GM12874 (cell line): ENCODE data around the gene NQO2.

ENCODE experiments used
- TF ChIP-seq, protein P1 (sequence below): IDR thresholded peaks from 2 replicates; pipeline ENCODE4 v1.5.1; 2011; ENCODE audit warnings: low read depth, mild to moderate bottlenecking, control low read depth, low read length, moderate library complexity; ENCODE audit not compliant: insufficient read depth

The NQO2 gene

DNA sequence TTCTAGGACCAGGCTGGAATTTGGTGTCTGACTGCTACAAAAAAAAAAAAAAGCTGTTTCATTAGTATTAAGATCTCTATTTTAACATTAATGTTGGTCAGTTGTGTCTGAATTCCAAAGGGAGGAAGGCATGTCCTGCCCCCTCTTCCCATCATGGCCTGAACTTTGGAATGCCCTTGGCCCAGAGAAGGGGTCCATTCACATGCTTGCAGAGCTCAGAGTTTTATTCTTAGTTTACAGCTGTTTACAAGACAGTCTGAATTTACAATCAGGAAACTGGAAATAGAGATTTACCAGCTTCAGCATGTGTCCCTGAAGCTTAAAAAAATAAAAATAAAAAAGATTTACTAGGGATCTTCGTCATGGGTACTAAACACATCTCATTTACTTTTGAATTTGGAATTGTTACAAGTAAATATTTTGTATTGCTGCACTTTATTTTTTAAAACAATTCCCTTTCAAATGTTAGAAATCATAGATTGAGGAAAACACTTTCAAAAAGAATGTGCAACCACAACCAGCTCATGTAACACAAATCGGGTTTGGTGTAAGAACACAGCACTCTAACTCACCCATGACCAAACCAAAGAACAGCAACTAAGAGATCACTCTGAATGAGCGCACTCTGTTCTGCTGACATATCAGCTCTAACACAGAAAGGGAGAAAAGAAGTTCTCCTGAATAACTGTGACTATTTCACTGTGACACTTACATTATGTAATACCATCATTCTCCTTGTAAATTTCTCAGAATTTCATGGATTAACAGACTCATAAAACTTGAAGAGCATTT, 21.7 kb upstream of the NQO2 start:
- TF ChIP-seq, protein P1, sequence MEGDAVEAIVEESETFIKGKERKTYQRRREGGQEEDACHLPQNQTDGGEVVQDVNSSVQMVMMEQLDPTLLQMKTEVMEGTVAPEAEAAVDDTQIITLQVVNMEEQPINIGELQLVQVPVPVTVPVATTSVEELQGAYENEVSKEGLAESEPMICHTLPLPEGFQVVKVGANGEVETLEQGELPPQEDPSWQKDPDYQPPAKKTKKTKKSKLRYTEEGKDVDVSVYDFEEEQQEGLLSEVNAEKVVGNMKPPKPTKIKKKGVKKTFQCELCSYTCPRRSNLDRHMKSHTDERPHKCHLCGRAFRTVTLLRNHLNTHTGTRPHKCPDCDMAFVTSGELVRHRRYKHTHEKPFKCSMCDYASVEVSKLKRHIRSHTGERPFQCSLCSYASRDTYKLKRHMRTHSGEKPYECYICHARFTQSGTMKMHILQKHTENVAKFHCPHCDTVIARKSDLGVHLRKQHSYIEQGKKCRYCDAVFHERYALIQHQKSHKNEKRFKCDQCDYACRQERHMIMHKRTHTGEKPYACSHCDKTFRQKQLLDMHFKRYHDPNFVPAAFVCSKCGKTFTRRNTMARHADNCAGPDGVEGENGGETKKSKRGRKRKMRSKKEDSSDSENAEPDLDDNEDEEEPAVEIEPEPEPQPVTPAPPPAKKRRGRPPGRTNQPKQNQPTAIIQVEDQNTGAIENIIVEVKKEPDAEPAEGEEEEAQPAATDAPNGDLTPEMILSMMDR: no peak

DNA sequence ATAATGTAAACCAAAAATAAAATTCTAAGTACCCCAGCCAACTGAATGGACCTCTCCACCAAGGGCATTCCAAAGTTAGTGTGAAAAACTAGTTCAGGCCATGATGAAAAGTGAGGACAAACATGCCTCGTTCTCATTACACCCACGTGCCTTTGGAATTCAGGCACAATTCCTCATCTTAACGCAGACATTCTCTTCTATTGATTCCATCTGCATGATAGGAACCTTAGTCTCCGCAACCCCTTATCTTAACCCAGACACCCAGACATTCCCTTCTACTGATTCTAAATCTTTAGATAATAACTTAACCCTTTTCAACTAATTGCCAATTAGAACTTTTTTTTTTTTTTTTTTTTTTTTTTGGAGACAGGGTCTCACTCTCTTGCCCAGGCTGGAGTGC, 20.8 kb upstream of the NQO2 start:
- TF ChIP-seq, protein P1: no peak

DNA sequence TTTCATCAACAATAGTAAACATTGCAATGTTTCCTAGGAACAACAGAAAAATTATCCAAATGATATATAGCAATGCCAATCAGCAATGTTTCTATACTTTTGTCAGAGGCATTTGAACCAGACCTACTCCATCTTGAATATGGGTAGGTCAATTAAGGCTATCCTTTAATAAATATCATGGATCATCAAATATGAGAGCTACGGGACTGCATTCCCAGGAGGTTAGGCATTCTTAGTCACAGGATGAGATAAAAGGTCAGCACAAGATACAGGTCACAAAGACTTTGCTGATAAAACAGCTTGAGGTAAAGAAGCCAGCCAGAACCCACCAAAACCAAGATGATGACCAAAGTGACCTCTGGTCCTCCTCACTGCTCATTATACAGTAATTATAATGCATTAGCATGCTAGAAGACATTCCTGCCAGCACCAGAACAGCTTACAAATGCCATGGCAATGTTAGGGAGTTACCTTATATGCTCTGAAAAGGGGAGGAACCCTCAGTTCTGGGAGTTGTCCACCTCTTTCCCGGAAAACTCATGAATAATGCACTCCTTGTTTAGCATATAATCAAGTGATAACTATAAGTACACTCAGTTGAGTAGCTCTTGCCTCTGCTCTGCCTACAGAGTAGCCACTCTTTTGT, 19.8 kb upstream of the NQO2 start:
- TF ChIP-seq, protein P1: no peak

DNA sequence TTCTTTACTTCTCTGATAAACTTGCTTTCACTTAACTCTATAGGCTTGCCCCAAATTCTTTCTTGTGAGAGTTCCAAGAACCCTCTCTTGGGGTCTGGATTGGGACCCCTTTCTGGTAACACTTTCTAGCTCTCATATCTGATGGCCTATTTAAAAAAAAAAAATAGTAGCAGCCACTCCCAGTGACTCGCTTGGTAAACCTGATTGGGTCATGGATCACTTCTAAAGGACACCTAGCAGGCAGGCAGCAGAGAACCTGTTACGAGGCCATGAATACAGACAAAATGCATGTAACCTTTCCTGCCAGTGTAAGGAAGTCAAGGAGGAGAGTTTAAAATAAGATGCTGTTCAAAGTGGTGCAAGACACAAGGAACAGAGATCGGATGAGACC, 19.2 kb upstream of the NQO2 start:
- TF ChIP-seq, protein P1: no peak

DNA sequence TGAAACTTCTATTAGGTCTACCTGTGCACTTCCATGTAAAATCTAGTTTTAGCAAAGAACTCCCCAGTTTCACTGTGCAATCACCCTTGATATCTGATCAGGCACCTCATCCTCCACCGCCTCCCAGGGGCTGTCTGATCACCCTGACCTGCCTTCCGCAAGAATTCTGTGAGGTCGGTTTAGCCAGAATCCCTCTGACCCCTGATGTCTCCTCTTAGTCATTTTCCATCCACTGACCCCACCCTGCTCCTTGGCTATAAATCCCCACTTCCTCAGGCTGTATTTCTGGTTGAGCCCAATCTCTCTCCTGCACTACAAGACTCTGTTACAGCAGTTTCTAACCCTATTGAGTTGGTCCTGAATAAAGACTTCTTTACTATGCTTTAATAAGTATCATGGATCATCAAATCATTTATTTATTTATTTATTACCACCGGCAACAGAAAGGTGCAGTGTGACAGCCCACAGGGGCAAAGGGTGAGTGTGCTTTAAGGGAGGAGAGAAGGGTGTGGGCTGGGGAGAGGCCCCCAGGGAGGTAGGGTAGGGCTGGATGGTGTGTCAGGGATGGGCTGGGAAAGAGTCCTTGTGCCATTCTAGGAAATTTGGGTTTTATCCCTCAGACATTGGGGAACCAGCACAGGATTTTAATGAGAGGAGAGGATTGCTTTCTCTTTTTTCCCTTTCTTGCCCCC, 17.1 kb upstream of the NQO2 start:
- TF ChIP-seq, protein P1: no peak

DNA sequence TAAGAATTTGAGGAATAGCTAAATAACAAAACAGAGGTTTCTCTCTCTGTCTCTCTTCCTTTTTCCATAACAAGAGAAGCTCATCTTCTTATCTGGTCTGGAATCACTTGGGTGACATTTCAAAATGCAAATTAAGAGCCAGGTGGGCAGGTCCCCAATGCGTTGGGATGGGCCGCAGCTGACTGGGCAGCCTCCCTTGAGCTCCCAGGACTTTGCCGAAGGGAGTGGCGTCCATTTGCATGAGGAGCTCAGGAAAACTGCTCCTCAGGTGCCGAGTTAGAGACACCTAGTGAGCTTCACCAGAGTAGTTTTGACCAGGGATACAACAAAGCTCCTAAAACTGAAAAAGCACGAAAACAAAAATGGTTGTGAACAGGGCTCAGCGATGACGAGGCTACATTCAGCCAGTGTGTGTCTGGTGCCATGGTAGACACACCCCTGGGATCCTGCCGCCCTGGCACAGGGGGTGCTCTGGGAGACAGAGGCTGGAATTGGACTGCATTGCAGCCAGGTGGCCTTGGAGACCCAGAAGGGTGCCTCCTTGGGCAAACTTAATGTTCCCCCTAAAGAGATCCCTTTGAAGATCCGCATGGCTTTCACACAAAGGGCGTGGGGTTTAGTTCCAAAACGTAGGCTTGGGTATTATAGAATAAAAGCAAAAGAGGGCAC, 14.8 kb upstream of the NQO2 start:
- TF ChIP-seq, protein P1: no peak

DNA sequence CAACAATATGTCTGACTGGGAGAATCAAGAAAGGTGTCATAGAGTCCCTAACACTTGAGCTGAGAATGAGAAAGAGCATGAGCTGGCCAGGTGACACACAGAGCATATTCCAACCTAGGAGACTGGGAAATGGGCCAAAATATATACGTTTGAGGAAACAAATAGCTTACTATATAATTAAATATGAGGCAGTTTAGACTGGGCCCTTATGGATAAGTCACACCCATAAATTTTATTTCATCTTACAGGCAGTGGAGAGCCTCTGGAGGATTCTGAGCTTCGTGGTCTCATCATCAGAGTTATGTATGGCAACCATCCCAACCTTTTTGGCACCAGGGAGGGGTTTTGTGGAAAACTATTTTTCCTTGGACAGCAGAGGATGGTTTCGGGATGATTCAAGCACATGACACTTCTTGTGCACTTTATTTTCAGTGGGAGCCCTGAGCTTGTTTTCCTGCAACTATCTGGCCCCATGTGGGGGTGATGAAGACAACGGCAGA, 12.9 kb upstream of the NQO2 start:
- TF ChIP-seq, protein P1: no peak
